HL-60 (cell line): ENCODE data around the gene ANKRD63.

ENCODE experiments used
- DNase-seq, 2 experiments: peaks; one replicate each; pipeline ENCODE4 v3.0.0-alpha.2; 2010 to 2020; ENCODE audit warnings: low read depth in 1 of 2, low spot score in 1 of 2
- H3K27ac ChIP-seq: fragments of 250-450 bp; sonication (Bioruptor Pico); replicated peaks from 2 replicates; pipeline ENCODE4 v1.5.1; 2020; ENCODE audit warnings: mild to moderate bottlenecking, moderate library complexity
- H3K27me3 ChIP-seq: fragments of 250-450 bp; sonication (Bioruptor Pico); 2 replicates; pipeline ENCODE4 v1.5.1; 2021; ENCODE audit warnings: mild to moderate bottlenecking, moderate library complexity; ENCODE audit not compliant: insufficient read depth, poor library complexity, severe bottlenecking
- H3K4me3 ChIP-seq: replicated peaks from 2 replicates; pipeline ENCODE4 v1.5.1; 2011; ENCODE audit warnings: mild to moderate bottlenecking, control low read depth, low read length; ENCODE audit not compliant: insufficient read depth
- CTCF ChIP-seq: IDR thresholded peaks from one replicate; pipeline ENCODE4 v1.5.1; 2011; ENCODE audit warnings: low read length, control low read depth, inconsistent platforms; ENCODE audit not compliant: insufficient read depth
- GABPA ChIP-seq: IDR thresholded peaks from 2 replicates; pipeline ENCODE4 v1.6.1; 2012; ENCODE audit warnings: low read depth
- POLR2AphosphoS5 ChIP-seq: IDR thresholded peaks from 2 replicates; pipeline ENCODE4 v1.6.1; 2012; ENCODE audit warnings: low read depth
- SPI1 ChIP-seq: IDR thresholded peaks from 2 replicates; pipeline ENCODE4 v1.6.1; 2012; ENCODE audit warnings: low read depth, mild to moderate bottlenecking, borderline replicate concordance
- TF ChIP-seq, protein P1 (sequence below): IDR thresholded peaks from 2 replicates; pipeline ENCODE4 v1.6.1; 2012; ENCODE audit warnings: low read depth; ENCODE audit not compliant: insufficient replicate concordance

The ANKRD63 gene

GRCh38 chr15:40314723-40315276 is 31.9 kb upstream of the ANKRD63 start:
- no peak for DNase-seq
- H3K27me3 ChIP-seq, result no peaks in the 10 kb centered on the region
- no peak overlapping the region for H3K27ac ChIP-seq
- no peak for TF ChIP-seq CTCF
- no peak for TF ChIP-seq POLR2AphosphoS5
- TF ChIP-seq GABPA, result no peak
- TF ChIP-seq, protein P1, sequence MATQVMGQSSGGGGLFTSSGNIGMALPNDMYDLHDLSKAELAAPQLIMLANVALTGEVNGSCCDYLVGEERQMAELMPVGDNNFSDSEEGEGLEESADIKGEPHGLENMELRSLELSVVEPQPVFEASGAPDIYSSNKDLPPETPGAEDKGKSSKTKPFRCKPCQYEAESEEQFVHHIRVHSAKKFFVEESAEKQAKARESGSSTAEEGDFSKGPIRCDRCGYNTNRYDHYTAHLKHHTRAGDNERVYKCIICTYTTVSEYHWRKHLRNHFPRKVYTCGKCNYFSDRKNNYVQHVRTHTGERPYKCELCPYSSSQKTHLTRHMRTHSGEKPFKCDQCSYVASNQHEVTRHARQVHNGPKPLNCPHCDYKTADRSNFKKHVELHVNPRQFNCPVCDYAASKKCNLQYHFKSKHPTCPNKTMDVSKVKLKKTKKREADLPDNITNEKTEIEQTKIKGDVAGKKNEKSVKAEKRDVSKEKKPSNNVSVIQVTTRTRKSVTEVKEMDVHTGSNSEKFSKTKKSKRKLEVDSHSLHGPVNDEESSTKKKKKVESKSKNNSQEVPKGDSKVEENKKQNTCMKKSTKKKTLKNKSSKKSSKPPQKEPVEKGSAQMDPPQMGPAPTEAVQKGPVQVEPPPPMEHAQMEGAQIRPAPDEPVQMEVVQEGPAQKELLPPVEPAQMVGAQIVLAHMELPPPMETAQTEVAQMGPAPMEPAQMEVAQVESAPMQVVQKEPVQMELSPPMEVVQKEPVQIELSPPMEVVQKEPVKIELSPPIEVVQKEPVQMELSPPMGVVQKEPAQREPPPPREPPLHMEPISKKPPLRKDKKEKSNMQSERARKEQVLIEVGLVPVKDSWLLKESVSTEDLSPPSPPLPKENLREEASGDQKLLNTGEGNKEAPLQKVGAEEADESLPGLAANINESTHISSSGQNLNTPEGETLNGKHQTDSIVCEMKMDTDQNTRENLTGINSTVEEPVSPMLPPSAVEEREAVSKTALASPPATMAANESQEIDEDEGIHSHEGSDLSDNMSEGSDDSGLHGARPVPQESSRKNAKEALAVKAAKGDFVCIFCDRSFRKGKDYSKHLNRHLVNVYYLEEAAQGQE, result no peak
- TF ChIP-seq SPI1, result no peak
- no peak overlapping the region for H3K4me3 ChIP-seq

DNA sequence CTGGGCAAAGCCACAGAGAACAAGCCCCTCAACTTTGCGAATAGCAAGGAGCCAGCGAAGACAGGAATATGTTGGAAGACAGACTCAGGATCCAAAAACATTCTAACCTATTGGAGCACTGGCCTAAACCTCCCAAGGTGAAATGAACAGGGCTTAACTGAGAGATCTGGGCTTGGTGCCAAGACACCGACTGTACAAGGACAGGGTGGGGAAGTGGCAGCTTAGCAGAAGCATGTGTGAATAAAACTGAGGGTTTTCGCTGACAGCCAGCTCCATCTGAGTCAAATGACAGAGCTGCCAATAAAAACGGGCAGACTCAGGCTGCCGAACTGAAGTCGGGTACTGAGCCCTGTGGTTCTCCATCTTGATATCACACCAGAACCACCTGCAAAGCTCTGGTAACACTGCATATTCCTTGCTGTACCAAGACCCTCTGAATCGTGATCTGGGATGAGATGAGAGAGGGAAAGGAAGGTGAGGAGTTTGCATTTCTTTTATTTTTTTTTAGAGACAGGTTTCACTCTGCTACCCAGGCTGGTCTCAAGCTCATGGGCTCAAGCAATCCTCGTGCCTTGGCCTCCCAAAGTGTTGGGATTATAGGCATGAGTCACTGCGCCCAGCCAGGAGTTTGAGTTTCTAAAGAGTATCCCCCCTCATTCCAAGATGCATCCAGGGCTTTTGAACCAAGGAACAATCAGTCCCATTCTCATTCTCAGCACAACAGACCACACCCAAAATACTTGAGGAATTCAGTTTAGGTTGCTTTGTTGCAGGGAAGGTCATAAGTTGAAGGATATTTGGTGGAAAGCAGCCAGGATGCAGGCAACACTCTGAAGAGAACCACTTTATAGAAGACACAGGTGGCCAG is 30.9 kb upstream of the ANKRD63 start:
- DNase-seq, result peak in 1 of 2 experiments; percentile 92
- H3K27me3 ChIP-seq, result no peaks in the 10 kb centered on the region
- TF ChIP-seq, protein P1, result no peak
- TF ChIP-seq SPI1, result peak; percentile 86
- H3K27ac ChIP-seq, result no peak overlapping the region
- H3K4me3 ChIP-seq, result no peak overlapping the region

- TF ChIP-seq CTCF, result no peak
- TF ChIP-seq, protein P1, result no peak
- TF ChIP-seq POLR2AphosphoS5, result no peak
- no peak for TF ChIP-seq GABPA
- no peak for TF ChIP-seq SPI1
- no peaks in the 10 kb centered on the region for H3K27me3 ChIP-seq
- no peak overlapping the region for H3K27ac ChIP-seq
- DNase-seq, result no peak
- H3K4me3 ChIP-seq, result no peak overlapping the region
These were observed 29.7 kb upstream of the ANKRD63 start for GRCh38 chr15:40312370-40313158.
